ENCODE data around the gene JMJD8.

JMJD8 gene

DNA sequence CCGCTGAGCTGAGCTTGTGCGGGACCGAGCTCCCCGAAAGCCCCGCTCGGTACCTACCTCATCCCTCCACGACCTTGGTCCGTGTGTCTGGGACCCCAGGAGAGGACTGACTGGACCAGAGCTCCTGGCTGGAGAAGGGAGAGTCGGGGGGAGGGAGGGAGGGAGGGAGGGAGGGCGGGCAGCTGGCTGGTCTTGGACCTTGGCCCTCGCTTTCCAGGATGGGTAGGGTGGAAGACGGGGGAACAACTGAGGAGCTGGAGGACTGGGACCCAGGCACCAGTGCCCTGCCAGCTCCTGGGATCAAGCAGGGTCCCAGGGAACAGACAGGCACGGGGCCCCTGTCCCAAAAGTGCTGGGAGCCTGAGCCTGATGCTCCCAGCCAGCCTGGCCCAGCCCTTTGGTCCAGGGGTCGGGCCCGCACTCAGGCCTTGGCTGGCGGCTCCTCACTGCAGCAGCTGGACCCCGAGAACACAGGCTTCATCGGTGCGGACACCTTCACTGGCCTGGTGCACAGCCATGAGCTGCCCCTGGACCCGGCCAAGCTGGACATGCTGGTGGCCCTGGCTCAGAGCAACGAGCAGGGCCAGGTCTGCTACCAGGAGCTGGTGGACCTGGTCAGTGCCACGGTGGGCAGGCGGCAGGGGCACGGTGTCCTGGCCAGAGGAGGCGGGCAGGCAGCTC lies 8.1 kb downstream of the JMJD8 start:
- DNase-seq (ENCODE audit: low read depth), result no peak

DNA sequence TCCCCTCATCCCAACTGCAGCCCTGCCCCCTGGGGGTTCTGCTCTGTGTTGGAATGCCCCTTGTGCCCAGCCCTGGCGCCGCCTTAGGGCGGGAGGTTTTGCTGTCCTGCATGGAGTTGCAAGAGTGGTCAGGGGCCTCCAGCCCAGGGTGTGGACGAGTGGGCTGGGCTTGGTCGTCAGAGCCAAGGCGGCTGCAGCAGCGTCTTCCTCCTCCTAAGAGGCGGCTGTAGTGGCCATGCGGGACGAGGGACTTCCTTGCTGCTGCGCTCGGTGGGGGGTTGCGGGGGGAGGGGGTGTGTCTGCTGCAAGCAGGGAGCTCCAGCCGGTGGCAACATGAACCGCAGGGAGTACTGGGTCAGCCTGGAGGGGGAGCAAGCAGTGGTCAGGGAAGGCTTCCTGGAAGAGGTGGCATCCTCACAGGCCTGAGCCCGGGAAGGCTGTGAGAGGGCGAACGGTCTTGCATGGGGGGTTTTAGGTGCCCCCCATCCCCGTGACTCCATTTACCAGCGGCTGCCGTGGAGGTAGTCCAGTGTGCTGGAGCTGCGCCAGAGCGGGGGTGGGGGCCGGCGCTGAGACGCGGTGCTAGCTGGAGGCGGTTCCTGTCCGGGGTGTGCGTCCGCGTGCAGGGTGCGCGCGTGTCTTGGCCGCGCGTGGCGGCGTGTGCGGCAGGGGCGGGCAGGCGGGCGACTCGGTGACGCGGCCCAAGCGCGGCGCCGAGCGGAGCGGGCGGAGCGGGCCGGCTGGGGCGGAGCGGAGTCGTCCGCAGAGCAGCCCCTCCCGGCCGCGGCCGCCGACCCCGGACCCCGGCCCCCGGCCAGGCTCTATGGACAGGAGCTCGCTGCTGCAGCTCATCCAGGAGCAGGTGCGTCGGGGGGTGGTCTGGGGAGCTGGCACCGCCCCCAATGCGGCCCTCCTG lies 8.9 kb downstream of the JMJD8 start, which contains the start of gene RHBDL1:
RHBDL1 (plus strand) TSS at position 704 of the 916 bp plus-strand sequence; CDS start at position 824, 120 bp downstream.
- DNase-seq (ENCODE audit: low read depth), result no peak

DNA sequence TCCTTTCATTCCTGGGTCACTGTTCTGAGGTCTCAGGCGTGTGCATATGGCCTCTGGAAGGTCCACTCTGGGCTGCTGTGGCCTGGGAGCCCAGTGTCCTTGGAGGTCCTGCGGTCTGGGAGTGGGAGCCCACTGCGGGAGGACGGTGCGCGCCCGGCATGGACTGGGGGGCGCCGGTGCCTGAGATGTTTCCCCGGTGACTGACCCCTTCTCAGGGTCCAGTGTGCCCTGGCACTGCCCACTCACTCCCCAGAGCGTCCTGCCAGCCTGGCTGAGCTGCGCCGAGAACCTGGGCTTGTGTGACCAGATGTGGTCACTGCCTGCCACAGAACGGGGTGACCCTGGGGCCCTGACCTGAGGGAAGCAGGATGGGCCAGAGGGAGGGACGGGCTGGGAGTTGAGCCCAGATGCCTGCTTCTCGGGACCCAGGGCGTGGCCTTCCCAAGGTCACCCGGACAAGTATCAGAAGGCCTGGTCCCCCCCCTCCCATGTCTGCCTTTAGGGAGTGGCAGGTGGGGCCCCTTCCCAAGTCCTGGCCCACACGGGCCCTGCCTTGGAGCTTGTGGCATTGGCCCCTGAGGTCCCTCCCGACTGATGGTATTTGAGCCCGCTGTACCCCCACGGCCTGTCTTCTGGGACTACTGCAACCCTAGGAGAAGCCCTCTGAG lies 9.8 kb downstream of the JMJD8 start:
- DNase-seq (ENCODE audit: low read depth), result no peak

DNA sequence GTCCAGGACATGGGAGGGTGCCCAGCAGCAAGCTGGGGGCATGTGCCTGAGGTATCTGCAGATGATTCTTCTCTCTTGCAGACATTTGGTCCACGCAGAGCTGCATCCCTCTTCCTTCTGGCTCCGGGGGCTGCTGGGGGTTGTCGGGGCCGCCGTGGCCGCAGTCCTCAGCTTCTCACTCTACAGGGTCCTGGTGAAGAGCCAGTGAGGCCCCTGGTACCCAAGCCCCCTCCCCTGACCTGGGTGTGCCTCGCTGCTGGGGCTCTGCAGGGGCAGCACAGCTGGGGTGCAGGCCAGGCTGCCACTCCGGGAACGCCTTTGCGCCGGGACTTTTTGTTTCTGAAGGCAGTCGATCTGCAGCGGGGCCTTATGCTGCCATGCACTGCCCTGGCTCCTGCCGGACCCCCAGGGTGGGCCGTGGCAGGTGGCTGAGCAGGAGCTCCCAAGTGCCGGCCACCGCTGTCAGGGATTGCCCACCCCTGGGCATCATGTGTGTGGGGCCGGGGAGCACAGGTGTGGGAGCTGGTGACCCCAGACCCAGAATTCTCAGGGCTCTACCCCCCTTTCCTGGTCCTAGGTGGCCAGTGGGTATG lies 10.6 kb downstream of the JMJD8 start:
- no peak for DNase-seq (ENCODE audit: low read depth)

DNA sequence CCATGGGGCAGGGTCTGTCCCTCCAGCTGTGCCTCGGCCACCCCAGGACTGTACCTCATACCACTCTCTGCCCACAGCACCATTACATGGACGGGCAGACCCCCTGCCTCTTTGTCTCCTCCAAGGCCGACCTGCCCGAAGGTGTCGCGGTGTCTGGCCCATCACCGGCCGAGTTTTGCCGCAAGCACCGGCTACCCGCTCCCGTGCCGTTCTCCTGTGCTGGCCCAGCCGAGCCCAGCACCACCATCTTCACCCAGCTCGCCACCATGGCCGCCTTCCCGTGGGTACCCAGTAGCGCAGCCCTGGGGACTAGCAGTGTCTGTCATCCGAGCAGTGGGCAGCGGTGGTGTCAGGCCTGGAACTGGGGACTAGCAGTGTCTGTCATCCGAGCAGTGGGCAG lies 11.3 kb downstream of the JMJD8 start:
- no peak for DNase-seq (ENCODE audit: low read depth)

DNA sequence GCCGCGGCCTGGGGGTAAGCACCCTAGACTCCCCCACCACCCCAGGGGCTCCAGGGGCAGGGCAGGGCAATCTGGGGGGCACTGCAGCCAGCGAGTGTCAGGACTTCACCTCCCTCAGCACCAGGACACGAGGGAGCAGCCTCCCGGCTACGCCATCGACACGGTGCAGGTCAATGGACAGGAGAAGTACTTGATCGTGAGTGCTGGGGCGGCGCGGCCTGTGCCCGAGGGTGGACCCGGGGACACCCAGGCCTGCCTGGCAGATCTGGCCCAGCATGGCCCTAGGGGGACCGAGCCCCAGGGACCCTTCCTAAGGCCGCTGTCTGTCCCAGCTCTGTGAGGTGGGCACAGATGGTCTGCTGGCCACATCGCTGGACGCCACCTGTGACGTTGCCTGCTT lies 11.8 kb downstream of the JMJD8 start:
- DNase-seq (ENCODE audit: low read depth), result no peak

DNA sequence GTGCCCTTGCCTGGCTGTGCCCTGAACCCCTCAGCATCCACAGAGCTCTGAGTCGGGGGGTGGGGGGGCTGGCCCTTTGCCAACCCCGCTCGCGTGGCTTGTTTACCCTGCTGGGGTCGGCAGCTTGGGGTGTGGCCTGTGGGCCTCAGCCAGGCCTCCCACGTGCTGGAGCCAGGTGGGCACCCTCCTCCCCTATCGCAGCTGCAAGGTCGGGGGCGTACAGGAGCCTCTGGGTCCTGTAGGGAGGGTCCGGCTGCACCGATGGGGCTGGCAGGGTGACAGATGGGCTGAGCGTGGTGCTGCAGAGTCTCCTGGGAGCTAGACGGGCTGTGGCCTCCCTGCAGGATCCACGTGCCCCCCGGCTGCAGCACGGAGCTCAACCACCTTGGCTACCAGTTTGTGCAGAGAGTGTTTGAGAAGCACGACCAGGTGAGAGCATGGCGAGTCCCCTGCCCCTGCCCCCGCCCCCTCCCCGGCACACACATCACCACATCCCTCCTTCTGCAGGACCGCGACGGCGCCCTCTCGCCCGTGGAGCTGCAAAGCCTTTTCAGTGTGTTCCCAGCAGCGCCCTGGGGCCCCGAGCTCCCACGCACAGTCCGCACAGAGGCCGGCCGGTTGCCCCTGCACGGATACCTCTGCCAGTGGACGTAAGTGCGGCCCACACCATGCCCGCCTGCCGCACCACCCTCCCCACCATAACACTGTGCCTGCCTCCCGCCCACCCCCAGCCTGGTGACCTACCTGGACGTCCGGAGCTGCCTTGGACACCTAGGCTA lies 12.6 kb downstream of the JMJD8 start:
- no peak for DNase-seq (ENCODE audit: low read depth)

DNA sequence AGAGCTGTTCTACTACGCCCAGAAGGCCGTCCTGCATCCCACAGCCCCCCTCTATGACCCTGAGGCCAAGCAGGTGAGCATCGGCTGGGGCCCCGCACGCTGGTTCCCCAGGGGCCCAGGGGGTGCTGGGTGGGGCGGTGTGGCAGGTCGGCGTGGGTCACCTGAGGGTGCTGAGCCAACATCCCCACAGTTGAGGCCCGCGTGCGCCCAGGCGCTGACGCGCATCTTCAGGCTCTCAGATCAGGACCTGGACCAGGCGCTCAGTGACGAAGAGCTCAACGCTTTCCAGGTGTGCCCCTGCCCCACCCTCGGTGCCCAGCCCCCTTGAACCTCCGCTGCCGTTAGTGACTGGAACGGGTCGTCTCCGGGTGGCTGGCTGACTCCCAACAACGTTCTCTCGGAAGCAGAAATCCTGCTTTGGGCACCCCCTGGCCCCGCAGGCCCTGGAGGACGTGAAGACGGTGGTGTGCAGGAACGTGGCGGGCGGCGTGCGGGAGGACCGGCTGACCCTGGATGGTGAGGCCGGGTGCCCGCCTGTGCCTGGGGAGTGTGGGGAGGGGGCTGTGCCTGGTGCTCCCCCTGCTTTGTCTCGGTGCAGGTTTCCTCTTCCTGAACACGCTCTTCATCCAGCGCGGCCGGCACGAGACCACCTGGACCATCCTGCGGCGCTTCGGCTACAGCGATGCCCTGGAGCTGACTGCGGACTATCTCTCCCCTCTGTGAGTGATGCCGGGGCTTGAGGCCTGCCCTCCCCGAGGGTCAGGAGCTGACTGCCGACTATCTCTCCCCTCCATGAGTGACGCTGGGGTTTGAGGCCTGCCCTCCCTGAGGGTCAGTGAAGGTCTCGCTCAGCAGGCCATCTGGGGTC lies 13.4 kb downstream of the JMJD8 start:
- DNase-seq (ENCODE audit: low read depth), result no peak

DNA sequence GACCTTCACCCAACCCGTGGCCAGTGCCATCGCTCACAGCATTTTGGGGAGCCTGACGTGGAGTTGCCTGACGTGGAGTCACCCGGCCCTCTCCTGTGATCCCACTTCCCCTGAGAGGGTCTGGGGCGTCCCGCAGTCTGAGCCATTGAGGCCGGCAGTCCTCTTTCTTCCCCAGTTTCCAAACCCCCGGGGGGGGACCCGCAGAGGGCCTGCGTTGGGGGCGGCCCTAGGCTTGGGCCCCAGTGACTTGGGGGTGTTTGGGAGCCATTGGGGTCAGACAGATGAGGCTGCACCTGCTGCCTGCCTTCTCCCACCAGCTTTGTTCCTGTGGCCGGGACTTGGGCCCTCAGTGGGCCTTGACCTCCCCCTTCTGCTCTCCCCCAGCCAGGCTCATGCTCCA lies 14.5 kb downstream of the JMJD8 start:
- no peak for DNase-seq (ENCODE audit: low read depth)

DNA sequence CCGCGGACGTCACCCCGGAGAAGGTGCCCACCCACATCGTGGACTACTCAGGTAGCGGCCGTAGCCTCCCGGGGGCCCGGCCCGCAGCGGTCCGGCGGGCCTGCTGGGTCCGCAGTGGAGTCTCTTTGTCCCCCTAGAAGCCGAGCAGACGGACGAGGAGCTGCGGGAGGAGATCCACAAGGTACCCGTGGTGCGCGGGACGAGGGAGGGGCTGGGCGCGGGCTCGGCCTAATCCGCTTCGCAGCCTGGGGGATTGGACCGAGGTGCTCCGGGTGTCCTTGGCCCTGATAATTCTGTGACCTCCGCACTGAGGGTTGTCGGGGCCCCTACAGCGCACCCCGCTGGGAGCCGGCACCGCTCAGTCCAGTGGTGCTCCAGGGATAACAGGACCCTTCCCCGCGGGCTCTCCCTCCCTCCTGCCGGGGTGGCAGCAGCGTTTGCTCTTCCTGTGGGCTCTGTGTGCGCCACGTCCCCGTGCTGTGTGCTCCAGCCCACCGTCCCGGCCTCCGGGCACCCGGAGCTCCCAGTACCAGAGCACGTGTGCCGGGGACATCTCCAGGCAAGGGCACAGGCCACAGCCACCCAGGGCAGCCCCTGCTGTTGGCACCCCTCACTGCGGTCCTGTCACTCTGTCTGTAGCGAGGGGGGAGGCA lies 15.5 kb downstream of the JMJD8 start:
- no peak for DNase-seq (ENCODE audit: low read depth)

DNA sequence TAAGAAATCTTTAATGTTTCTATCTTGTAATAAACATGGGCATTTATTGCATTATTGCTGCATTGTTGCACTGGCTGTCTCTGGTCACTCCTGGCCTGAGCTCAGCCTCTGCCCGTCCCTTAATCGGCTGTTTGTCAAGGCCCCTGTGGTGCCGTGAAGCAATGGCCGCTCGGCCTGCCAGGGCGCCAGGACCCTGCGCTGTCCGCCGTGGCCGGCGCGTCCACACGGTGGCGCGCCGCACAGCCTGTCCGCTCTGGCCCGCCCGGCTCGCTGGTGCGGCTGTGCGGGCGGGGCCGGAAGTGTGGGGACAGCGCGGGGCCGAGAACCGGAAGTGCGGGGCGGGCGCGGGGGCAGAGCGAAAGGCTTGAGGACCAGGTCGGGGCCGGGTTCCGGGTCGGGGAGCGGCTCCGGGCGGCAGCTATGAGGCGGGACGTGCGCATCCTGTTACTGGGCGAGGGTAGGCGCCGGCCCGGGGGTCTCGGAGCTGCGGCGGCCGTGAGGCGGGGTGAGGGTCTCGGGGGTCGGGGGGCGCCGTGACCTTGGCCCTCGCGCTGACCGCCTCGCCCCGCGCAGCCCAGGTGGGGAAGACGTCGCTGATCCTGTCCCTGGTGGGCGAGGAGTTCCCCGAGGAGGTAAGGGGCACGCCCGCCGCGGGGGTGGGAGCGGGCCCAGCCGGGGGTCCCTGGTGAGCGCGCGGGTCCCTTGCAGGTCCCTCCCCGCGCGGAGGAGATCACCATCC lies 16.2 kb downstream of the JMJD8 start, which contains the start of gene RHOT2:
RHOT2 (plus strand) TSS at position 353 of the 739 bp plus-strand sequence; CDS start at position 421, 68 bp downstream.
- DNase-seq (ENCODE audit: low read depth), result peak; percentile 91

DNA sequence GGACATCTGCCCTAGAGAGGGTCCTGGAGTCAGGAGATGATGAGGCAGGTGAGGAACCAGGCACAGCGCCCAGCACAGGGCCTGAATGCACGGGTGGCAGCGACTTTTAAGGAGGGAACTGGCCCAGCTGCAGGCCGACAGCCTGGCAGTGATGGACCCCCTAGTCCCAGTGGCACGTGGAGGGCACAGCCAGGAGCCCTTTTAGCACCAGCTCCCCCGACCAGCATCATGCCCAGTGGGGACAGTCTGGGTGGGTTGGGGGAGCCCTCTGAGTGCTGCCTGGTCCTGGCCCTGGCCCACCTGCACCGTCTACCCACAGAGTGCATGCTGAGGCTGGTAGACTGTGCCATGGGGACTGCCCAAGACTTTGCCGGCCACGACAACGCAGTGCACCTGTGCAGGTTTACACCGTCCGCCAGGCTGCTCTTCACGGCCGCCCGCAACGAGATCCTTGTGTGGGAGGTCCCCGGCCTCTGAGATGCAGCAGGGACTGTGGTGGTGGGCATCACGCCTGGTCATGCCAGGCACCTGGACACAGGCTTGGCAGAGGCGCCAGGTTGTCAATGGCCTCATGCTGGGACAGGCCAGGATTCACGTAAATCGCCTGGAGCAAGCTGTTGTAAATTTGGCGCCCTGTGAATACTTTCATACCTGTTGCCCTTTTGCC lies 16.9 kb downstream of the JMJD8 start:
- DNase-seq (ENCODE audit: low read depth), result no peak

DNA sequence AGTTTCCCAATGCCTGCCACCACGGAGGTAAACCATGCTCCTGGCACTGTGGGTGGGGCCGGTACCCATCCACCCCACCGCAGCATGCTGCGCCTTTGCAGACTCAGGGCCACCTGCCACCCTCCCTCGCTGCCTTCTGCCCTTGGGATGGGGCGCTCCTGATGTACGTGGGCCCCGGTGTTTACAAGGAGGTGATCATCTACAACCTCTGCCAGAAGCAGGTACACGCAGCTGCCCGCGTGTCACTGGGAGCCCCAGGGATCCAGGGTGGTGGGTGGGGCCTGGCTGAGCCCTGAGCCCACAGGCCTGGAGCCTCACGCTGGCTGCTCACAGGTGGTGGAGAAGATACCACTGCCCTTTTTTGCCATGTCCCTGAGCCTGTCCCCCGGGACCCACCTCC lies 17.6 kb downstream of the JMJD8 start:
- no peak for DNase-seq (ENCODE audit: low read depth)

DNA sequence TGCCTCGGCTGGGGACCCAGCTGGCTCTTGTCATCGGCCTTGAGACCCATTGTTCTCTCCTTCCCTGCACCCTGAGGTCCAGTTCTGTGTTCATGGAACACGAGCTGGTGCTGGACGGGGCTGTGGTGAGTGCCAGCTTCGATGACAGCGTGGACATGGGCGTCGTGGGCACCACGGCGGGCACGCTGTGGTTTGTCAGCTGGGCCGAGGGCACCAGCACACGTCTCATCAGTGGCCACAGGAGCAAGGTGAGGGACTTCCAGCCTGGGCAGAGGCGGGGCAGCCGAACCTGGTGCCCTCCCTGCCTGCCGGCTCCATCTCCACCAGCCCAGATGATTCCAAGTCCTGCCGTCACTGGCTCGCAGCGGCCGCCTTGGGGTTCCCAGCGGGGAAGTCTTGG lies 21.5 kb downstream of the JMJD8 start:
- DNase-seq (ENCODE audit: low read depth), result no peak

DNA sequence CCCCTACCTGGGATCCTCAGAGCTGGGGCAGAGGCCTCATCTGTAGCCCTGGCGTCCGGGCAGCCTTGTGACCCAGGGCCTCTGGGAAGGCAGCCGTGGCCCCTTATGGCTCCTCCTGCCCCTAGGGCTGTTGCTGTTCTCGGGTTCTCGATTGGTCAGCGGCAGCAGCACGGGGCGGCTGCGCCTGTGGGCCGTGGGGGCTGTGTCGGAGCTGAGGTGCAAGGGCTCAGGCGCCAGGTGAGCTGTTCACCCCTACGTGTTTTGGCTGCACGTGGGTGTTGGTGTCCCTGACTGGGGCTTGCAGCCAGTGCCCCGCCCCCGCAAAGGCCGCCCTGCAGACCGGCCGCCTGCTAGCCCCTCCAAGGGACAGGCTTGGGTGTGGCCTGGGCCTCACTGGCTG lies 22.0 kb downstream of the JMJD8 start:
- DNase-seq (ENCODE audit: low read depth), result no peak

DNA sequence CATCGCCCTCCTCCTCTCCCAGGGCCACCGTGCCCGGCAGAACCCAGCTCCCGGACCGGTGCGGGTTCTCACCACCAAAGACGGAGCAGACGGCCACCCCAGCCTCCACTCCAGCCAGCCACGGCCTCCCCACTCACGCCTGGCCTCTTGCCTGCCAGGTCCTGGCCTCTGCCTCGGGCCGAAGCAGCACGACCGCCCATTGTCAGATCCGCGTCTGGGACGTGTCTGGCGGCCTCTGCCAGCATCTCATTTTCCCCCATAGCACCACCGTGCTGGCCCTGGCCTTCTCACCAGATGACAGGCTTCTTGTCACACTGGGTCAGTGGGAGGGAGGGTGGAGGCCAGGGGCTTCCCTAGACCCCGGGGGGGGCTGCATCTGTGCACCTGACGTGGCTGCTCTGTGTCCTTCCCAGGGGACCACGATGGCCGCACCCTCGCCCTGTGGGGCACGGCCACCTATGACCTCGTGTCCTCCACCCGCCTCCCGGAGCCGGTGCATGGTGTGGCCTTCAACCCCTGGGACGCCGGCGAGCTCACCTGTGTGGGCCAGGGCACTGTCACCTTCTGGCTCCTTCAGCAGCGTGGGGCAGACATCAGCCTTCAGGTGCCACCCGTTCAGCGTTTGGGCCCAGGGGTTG lies 22.8 kb downstream of the JMJD8 start:
- no peak for DNase-seq (ENCODE audit: low read depth)

DNA sequence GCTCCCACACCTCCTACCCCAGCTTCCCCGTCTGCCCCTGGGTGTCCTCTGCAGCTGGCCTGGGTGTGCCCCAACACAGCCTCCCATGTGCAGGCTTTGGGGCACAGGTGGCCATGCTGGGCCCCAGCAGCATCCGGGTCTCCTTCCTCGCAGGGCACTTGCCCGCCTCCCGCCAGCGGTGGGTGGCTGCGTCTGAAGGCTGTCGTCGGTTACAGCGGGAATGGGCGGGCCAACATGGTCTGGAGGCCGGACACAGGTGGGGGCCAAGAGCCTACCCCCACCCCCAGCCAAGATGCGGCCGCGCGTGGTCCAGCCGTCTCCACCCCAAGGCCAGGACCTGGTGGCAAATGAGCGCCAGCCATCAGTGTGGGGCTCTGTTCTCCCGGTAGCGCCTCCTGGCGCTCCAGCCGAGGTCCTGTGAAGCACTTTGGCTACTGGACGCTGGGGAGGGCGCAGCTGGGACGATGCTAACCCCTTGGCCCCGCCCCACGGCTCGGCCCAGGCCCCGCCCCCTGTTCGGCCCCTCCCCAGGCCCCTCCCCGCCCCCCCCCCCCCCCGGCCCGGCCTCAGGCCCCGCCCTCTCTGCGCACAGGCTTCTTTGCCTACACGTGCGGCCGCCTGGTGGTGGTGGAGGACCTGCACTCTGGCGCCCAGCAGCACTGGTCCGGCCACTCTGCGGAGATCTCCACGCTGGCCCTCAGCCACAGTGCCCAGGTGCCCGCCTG lies 23.5 kb downstream of the JMJD8 start:
- DNase-seq (ENCODE audit: low read depth), result no peak

DNA sequence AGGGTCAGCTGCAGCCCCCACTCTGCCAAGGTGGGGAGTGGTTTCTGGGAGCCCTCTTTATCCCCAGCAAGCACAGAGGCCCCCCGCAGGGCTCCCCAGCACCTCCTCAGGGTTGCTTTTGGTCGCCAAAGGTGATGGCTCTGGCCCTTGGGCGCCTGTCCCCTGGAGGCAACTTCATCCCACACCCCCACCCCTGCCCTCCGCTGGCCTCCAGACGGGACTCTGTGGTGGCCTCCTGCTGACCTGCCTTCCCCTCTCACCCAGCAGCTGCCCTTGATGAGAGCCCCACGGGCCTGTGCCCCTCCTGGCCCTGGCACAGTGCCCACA lies 24.0 kb downstream of the JMJD8 start:
- DNase-seq (ENCODE audit: low read depth), result no peak
